GM21825 (cell line): ENCODE results near the gene BRD4.

Experiments used
- ATAC-seq: cut with Tn5 transposase; IDR thresholded peaks from one replicate; pipeline ENCODE4 v1.9.1; 2021; ENCODE audit warnings: mild to moderate bottlenecking, moderate library complexity; ENCODE audit not compliant: unreplicated experiment

The BRD4 gene

GRCh38 chr19:15251010-15251748, 81.2 kb downstream of the BRD4 start:
- ATAC-seq: no peak

GRCh38 chr19:15250640-15250993, 81.7 kb downstream of the BRD4 start:
- ATAC-seq: no peak

- ATAC-seq: no peak
Observed at GRCh38 chr19:15249972-15250639, 82.2 kb downstream of the BRD4 start.

- ATAC-seq: no peak
Observed at GRCh38 chr19:15249528-15249874, 82.8 kb downstream of the BRD4 start.

- no peak for ATAC-seq
Observed at GRCh38 chr19:15248648-15249527, 83.5 kb downstream of the BRD4 start.

- no peak for ATAC-seq
Observed at GRCh38 chr19:15248106-15248505, 84.2 kb downstream of the BRD4 start.

- no peak for ATAC-seq
Observed at GRCh38 chr19:15247107-15248014, 85.0 kb downstream of the BRD4 start.

- no peak for ATAC-seq
Observed at GRCh38 chr19:15246198-15246481, 86.2 kb downstream of the BRD4 start.

- ATAC-seq: no peak
Observed at GRCh38 chr19:15245370-15246197, 86.8 kb downstream of the BRD4 start.

GRCh38 chr19:15244808-15245207, 87.5 kb downstream of the BRD4 start:
- no peak for ATAC-seq

GRCh38 chr19:15244106-15244803, 88.1 kb downstream of the BRD4 start:
- no peak for ATAC-seq

- no peak for ATAC-seq
Observed at GRCh38 chr19:15243236-15243957, 88.9 kb downstream of the BRD4 start.

GRCh38 chr19:15241259-15241910, 91.0 kb downstream of the BRD4 start:
- ATAC-seq: no peak

- no peak for ATAC-seq
Observed at GRCh38 chr19:15240515-15240914, 91.8 kb downstream of the BRD4 start.

GRCh38 chr19:15239337-15239949, 92.9 kb downstream of the BRD4 start:
- no peak for ATAC-seq

GRCh38 chr19:15238639-15239155, 93.6 kb downstream of the BRD4 start:
- no peak for ATAC-seq

GRCh38 chr19:15237759-15238638, 94.3 kb downstream of the BRD4 start:
- ATAC-seq: no peak
